B cell (primary cell): ENCODE measurements around the gene RRM1. TPM values are rescaled to one million over a fixed set of nuclear protein-coding genes. Genes with fewer than 3 reads are reported as not detected.

Source experiments
- ATAC-seq: fragments of 200-7000 bp; cut with Tn5 transposase; one replicate; pipeline ENCODE4 v1.10.0; 2021; ENCODE audit warnings: low read depth, mild to moderate bottlenecking, moderate number of reproducible peaks, moderate library complexity
- CTCF ChIA-PET: fragments of 350-600 bp; sonication (Branson Sonifier 250); formaldehyde crosslinking; loops from one replicate; lab custom pipeline; 2021; ENCODE audit warnings: antibody characterized with exemption, inconsistent platforms; lab: Charles Lee
- POLR2A ChIA-PET: fragments of 350-600 bp; sonication (Branson Sonifier 250); formaldehyde crosslinking; loops from one replicate; lab custom pipeline; 2021; ENCODE audit warnings: antibody characterized with exemption; lab: Charles Lee
- DNase-seq: peaks from one replicate; pipeline ENCODE4 v3.0.0; 2013
- H2AFZ ChIP-seq: 2 replicates; pipeline ENCODE4 v1.6.1; 2012; ENCODE audit warnings: mild to moderate bottlenecking, low read depth, low read length; ENCODE audit not compliant: insufficient read depth, poor library complexity, severe bottlenecking
- H3K27ac ChIP-seq, 2 donors: 1 replicate in 1 of 2; 2 replicates in 1 of 2; pipeline ENCODE4 v1.5.1; 2012 to 2013; ENCODE audit warnings: low read length in 2 of 2, mild to moderate bottlenecking in 2 of 2, moderate library complexity in 1 of 2
- H3K27me3 ChIP-seq, 4 experiments: fragments of 200-600 bp in 1 of 4; sonication (generic) in 1 of 4; replicated peaks in 1 of 4; 1 replicate in 2 of 4; 2 replicates in 2 of 4; pipeline versions ENCODE4 v1.6.1 to v1.7.0; 2013 to 2016; ENCODE audit warnings: low read length in 3 of 4, mild to moderate bottlenecking in 2 of 4, mixed read lengths in 1 of 4, moderate library complexity in 1 of 4; ENCODE audit not compliant: insufficient read depth in 4 of 4, control insufficient read depth in 3 of 4; ENCODE audit errors: control extremely low read depth in 1 of 4
- H3K36me3 ChIP-seq, 2 experiments: replicated peaks in 1 of 2; 1 replicate in 1 of 2; 2 replicates in 1 of 2; pipeline versions ENCODE4 v1.6.1 to v1.7.1; 2013; ENCODE audit warnings: low read length in 1 of 2; ENCODE audit not compliant: insufficient read depth in 2 of 2, control insufficient read depth in 1 of 2; ENCODE audit errors: control extremely low read depth in 1 of 2, extremely low read depth in 1 of 2
- H3K4me1 ChIP-seq, 2 donors: fragments of 200-600 bp in 1 of 2; sonication (generic) in 1 of 2; 1 replicate in 1 of 2; 2 replicates in 1 of 2; pipeline versions ENCODE4 v1.5.1 to v1.6.1; 2013 to 2017; ENCODE audit warnings: low read length in 2 of 2; ENCODE audit not compliant: control insufficient read depth in 2 of 2, insufficient read depth in 2 of 2
- H3K4me2 ChIP-seq: replicated peaks from 2 replicates; pipeline ENCODE3; 2012; ENCODE audit warnings: mild to moderate bottlenecking, low read depth, low read length; ENCODE audit not compliant: poor library complexity, severe bottlenecking
- H3K4me3 ChIP-seq, 5 experiments: fragments of 200-600 bp in 1 of 5; sonication (generic) in 1 of 5; 1 replicate in 3 of 5; 2 replicates in 2 of 5; pipeline versions ENCODE4 v1.5.1 to v1.7.0; 2011 to 2016; ENCODE audit warnings: low read length in 4 of 5, mild to moderate bottlenecking in 4 of 5, low read depth in 2 of 5, control low read depth in 1 of 5, moderate library complexity in 1 of 5; ENCODE audit not compliant: insufficient read depth in 1 of 5; ENCODE audit errors: control extremely low read depth in 1 of 5, extremely low read depth in 1 of 5
- H3K79me2 ChIP-seq: fragments of 200-600 bp; sonication (generic); one replicate; pipeline ENCODE4 v1.6.0; 2016; ENCODE audit warnings: low read length; ENCODE audit not compliant: control insufficient read depth, insufficient read depth
- H3K9ac ChIP-seq: fragments of 200-600 bp; sonication (generic); 2 replicates; pipeline ENCODE4 v1.6.1; 2017; ENCODE audit warnings: mild to moderate bottlenecking, low read length, moderate library complexity
- H3K9me3 ChIP-seq, 3 donors: one replicate each; pipeline versions ENCODE4 v1.6.1 to v1.7.1; 2013; ENCODE audit warnings: low read length in 2 of 3; ENCODE audit not compliant: control insufficient read depth in 2 of 3, insufficient read depth in 1 of 3; ENCODE audit errors: control extremely low read depth in 1 of 3
- H4K20me1 ChIP-seq: 2 replicates; pipeline ENCODE4 v1.6.0; 2012; ENCODE audit warnings: mild to moderate bottlenecking, low read length; ENCODE audit not compliant: insufficient read depth, control insufficient read depth, poor library complexity, severe bottlenecking
- H3K27ac Mint-ChIP-seq: one replicate; pipeline ENCODE4 v1.8.0; 2021; ENCODE audit warnings: mixed read lengths
- H3K27me3 Mint-ChIP-seq: one replicate; pipeline ENCODE4 v1.8.0; 2021; ENCODE audit warnings: mixed read lengths
- H3K4me1 Mint-ChIP-seq: one replicate; pipeline ENCODE4 v1.8.0; 2021; ENCODE audit warnings: mixed read lengths
- H3K4me3 Mint-ChIP-seq: one replicate; pipeline ENCODE4 v1.8.0; 2021; ENCODE audit warnings: mixed read lengths
- H3K9me3 Mint-ChIP-seq: one replicate; pipeline ENCODE4 v1.8.0; 2022; ENCODE audit warnings: mixed read lengths; ENCODE audit not compliant: insufficient read depth
- CTCF ChIP-seq: fragments of 200-600 bp; IDR thresholded peaks from one replicate; pipeline ENCODE4 v1.8.0; 2022; ENCODE audit warnings: antibody characterized with exemption, mild to moderate bottlenecking
- EZH2 ChIP-seq: IDR thresholded peaks from 2 replicates; pipeline ENCODE4 v1.6.1; 2012; ENCODE audit warnings: borderline replicate concordance, low read depth, mild to moderate bottlenecking, moderate library complexity, low read length; ENCODE audit not compliant: insufficient read depth, poor library complexity, severe bottlenecking
- WGBS: methylation state at CpG from one replicate; pipeline ENCODE4 v1.1.5; 2013; ENCODE audit warnings: missing lambda C conversion rate; ENCODE audit not compliant: insufficient coverage; 5-methylcytosine and 5-hydroxymethylcytosine counted together
- intact Hi-C: fragments of 100-400 bp; cut with micrococcal nuclease; formaldehyde crosslinking; loops from one replicate; pipeline ENCODE4 v1.10.0; 2022
- polyA plus RNA-seq: library from polyadenylated mRNA; depleted of rRNA; stranded (reverse); fragments of >200 nt; gene quantifications from 2 replicates; pipeline ENCODE4 v1.2.3, GENCODE V29; 2012
- total RNA-seq, 2 donors: library from RNA; stranded (reverse); fragments of 120-200 nt in 1 of 2; gene quantifications; 1 replicate in 1 of 2; 2 replicates in 1 of 2; pipeline versions ENCODE4 v1.2.3 to v1.2.4, GENCODE V29; 2013 to 2022

The RRM1 gene
- total and polyA plus RNA-seq, 2 donors (not counting 1 experiment from before 2014, with no cell fraction given), result 6.0 to 24.5 TPM

GRCh38 chr11:4178813-4179662 lies 84.4 kb downstream of the RRM1 start:
- H3K9me3 ChIP-seq, result no peaks in the 10 kb centered on the region
- no peak overlapping the region for H3K4me3 ChIP-seq
- TF ChIP-seq CTCF (no peak), EZH2 (no peak)
- Mint-ChIP-seq H3K4me1 (no peaks in the 10 kb centered on the region), H3K27ac (no peak overlapping the region), H3K27me3 (peaks cover 6% of the 10 kb centered on the region), H3K9me3 (no peaks in the 10 kb centered on the region), H3K4me3 (no peak overlapping the region)
- H3K9ac ChIP-seq, result no peak overlapping the region
- ATAC-seq (no peak), DNase-seq (no peak)
- peaks cover 0 to 3% (median 1%) of the 10 kb centered on the region in 4 experiments for H3K27me3 ChIP-seq
- ChIA-PET CTCF (interaction anchor here (1.4 to 3.3 kb wide), 2 partner anchors 8 to 313 kb away, joined by 3 to 24 read pairs; no protein-coding TSS in a partner anchor), POLR2A (no interaction called here)
- no peaks in the 10 kb centered on the region for H3K79me2 ChIP-seq
- H2AFZ ChIP-seq, result no peak overlapping the region
- H3K4me1 ChIP-seq, result no peaks in the 10 kb centered on the region
- 67% methylated on average over 3 of the region's 3 CpGs for WGBS
- no peaks in the 10 kb centered on the region for H3K36me3 ChIP-seq
- H4K20me1 ChIP-seq, result no peaks in the 10 kb centered on the region
- no peak overlapping the region for H3K4me2 ChIP-seq
- H3K27ac ChIP-seq, result no peak overlapping the region
- intact Hi-C loops, result no loop called here
